Measurements from ENCODE around the gene TSHZ2.

TSHZ2 gene

DNA sequence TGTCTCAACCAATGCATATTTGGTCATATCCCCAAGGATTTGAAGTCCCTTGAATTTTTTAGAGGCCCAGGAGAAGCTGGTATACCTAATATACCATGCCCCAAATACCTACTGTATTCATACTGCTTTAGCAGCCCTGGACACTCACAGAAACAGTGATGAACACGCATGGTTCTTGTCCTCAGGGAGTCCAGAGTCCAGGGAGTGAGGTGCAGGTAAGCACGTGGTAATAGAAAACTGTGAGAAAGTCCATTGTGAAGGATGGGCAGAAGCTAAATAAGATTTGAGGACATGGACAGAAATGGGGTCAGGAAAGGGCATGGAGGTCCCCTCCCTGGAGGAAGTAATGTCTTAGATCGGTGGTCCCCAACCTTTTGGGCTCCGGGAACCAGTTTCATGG, 85.4 kb downstream of the TSHZ2 start:
- in situ Hi-C loops (cut with MboI; ENCODE audit: low sequenced_read_pairs), result no loop called here

DNA sequence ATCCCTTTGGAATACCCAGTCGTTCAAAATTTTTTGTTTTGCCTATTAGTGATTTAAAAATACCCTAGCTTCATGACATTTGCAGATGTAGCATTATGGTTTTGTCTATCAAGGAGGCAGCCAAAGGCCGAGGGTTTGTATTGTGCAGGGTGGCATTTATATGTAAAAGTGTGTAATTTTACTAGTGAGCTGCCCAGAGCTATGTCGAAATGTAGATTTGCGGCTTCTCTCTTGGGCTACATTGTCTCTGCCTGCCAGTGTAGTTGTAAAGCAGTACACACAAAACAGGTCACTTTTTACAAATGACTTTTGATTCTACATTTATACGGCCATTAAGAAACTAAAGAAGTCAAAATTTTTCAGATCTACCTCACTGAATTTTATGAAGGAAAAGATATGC, 87.7 kb downstream of the TSHZ2 start:
- in situ Hi-C loops (cut with MboI; ENCODE audit: low sequenced_read_pairs), result no loop called here

DNA sequence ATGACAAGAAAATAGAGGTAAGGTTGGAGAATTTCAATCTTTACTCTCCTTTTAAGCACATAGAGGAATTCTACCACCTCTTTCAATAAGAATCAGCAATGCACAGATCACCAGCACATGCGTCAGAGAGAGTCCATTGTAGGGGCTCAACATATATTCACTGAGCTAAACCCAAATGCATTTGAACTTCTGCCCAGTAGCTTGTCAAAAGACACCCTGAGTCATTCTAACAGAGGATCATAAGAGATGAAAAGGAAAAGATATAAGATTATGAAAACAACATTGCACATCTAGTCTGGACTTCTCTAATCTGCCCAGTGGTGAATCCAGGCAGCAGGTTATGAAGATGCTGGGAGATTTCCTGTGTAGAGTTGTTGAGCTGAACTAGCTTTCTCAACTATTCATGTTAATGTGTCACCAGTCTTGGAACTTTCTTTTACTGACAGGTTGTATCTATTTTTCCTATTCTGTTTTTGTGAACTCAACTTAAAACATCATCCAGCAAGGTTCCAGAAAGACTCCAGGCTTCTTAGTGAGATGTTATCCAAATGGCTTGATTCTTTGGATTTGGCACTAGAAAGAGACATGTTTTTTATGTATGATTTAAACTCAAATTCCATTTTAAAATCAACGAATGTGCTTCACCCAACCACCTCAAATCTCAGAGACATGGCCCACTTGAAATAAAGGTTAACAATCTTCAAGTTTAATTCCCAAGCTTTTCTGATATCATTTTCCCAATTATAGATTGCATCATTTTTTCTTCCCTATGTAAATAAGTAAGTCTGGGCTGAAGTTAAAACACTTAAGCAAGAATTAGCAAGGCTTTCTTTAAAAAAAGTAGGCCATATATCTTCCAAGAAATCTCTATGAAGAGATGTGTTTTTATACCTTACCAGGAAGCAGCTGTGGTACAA, 89.3 kb downstream of the TSHZ2 start:
- in situ Hi-C loops (cut with MboI; ENCODE audit: low sequenced_read_pairs), result no loop called here

DNA sequence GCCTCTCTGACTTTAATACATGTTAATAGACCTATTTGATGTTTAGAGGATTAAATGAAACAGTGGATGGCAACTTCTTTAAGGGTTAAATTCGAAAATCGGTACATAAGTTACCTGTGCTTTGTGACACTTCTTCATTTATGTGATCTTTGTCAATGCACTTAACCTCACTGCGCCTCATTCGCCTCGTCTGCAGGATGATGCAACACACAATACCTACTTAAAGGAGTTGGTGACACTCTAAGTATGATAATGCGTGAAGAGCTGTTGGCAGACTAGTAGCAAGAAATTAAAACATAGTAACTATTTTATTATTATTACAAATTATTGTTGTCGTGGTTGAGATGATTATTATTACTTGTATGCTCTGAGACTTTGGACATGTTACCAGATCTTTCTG, 92.8 kb downstream of the TSHZ2 start:
- in situ Hi-C loops (cut with MboI; ENCODE audit: low sequenced_read_pairs), result no loop called here

DNA sequence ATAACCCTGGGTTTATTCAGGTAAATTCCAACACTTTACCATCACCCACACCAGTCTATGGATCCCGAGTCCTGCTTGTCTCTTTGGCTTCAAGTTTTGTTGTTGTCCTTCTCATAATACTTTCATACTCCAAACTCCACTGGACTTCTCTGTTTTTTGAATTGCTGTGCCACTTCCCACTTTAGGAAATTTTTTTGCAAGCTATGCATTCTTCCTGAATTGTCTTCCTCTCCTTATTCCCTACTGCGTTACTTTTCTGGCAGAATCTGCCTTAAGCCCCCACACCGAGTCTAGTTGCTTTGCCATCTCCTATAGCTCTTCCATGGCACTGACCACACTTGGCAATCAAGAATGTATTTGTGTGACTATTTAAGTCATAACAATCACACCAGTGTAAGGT, 96.1 kb downstream of the TSHZ2 start:
- in situ Hi-C loops (cut with MboI; ENCODE audit: low sequenced_read_pairs), result no loop called here

DNA sequence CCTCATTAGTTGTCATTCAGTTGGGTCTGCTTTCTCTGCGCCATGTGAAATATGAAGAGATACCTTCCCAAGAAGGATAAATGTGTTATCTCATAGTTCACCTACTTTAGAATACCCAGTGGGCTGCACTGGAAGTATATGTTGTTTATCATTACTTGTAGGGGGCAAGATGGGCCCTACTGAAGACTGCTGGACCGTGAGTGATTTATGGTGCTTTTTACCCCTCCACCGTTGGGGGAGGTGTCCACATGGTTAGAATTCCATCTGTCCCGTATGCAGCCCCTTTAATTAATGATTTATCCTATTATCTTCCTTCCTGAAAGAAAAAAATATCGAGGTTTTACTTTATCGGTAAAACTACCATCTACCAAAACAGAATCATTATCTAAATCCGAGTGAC, 97.0 kb downstream of the TSHZ2 start:
- in situ Hi-C loops (cut with MboI; ENCODE audit: low sequenced_read_pairs), result no loop called here

DNA sequence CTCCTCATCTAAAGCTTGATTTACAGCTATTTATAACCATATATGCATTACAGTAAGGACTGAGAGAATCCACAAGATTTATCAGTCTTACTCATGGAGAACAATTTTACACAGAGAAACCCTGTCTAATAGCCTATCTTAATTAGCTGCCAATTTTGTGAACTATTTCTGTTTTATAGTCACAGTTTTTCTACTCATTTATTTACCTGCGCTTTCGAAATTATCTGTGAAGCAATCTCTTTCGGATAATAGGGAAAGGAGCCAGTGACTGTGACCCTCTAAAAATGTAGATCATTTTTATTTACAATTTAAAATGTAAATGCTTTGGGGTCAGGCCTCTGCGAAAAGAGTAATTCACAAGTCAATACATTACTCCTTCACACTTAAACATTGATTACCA, 98.1 kb downstream of the TSHZ2 start:
- in situ Hi-C loops (cut with MboI; ENCODE audit: low sequenced_read_pairs), result no loop called here

DNA sequence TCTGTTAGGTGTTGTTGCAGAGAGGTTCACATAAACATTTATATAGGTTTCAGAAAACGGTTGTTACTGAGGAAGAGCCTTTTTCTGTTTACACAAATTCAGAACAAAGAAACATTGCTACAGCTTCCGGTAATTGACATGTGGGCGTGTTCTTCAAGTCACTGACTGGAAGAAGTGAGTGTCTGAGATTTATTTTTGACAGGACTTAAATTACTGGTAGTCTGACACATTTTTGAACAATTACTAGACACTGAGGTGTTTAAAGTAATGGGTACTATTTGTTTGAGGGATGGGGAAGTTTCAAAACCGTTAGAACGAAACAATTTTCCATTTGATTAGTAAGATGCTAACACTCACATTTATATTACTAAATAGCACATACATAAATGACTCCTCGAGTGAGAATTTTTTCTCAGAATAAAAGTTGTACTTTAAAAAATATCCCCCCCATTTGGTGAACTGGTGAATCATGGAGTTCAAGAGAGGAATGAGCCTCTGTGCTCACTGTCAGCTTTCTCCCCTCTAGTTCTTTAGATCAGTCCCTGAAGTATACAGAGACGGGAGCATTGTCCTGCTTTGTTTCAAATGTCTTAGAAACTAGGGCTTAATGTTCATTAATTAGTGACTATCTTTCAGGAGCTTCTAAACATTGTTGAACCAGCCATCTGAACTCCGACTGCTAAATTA, 98.7 kb downstream of the TSHZ2 start:
- in situ Hi-C loops (cut with MboI; ENCODE audit: low sequenced_read_pairs), result no loop called here

DNA sequence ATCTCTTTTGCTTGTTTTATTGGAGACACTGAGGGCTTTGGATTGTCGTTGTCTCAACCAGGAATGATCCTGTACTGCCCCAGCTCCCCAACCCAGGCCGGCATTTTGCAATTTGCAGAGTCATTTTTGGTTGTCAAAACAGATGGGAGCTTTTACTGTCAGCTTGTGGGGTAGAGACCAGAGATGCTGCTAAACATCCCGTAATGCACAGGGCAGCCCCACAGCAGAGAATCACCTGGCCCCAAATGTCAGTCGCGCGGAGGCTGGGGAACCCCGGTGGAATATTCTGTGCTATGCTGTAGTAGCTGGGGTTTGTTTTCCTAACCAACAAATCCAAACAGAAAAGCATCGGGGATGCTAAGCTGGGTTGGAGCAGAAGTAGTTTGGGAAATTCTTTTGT, 99.7 kb downstream of the TSHZ2 start:
- in situ Hi-C loops (cut with MboI; ENCODE audit: low sequenced_read_pairs), result no loop called here

DNA sequence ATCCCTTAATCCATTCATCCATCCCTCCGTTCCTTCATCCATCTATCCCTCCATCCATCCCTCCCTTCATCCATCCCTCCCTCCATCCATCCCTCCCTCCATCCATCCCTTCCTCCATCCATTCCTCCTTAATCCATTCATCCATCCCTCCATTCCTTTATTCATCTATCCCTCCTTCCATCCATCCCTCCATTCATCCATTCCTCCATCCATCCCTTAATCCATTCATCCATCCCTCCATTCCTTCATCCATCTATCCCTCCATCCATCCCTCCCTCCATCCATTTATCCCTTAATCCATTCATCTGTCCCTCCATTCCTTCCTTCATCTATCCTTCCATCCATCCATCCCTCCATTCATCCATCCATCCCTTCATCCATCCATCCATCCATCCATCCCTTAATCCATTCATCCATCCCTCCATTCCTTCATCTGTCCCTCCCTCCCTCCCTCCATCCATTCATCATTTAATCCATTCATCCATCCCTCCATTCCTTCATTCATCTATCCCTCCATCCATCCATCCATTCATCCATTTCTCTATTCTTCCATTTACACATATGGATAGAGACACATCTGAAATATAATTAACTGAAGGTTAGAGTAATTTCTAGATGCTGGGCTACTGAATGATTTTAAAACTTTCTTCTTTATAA, 100.9 kb downstream of the TSHZ2 start:
- in situ Hi-C loops (cut with MboI; ENCODE audit: low sequenced_read_pairs), result no loop called here

DNA sequence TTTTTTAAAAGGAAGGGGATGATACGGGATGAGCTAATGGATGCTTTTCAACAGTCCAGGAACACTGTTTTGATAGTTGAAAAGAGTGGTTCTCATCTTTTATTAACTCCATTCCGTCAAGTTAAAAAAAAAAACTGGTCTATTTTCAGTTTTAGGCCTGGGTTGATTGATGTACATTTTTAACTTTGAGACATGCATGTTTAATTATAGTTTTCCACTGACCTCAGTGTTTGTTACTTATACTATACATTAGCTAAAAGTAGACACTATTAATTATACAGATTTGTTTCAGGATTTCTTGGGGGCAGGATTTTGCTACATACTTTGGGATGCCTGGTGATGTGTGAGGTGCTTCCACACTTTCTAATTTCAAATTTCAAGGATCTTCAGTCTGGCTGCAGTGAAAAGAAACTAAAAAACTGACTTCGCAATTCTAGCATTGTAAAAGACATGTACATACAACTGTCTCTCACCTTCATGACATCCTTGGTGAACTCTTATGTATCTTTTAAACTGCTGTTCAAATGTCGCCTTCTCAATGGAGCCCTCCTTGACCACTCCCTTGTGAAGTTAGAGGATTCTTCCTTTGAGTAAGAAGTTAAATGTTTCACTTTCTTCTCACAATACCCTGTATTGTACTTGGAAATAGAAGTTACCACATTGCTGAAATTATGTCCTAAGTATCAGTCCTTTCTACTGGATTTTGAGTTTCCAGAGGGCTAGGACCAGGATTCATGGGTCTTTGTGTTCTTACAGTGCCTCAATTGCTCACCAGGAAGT, 101.7 kb downstream of the TSHZ2 start:
- in situ Hi-C loops (cut with MboI; ENCODE audit: low sequenced_read_pairs), result no loop called here

DNA sequence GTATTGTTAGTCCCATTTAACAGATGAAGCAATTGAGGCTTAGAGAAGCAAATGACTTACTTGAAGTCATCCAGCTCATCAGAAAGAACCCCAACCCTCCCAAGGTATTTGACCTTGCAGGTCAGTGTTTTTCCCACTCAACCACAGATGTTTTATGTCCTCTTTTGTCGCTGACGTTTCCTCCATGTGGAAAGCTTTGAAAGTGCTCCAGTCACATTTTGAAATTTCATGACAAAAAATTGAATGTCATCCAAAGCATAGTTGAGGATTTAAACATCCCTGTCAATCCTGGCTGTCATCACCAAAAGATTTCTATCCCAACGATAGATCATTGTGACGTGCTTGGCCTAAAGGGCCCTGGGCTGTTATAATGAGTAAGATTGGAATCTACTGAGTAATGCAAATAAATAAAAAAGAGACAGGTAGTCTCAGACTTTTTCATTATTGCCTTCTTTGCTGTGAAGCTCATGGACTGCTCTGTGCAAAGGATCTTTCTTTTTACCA, 102.7 kb downstream of the TSHZ2 start:
- in situ Hi-C loops (cut with MboI; ENCODE audit: low sequenced_read_pairs), result no loop called here

DNA sequence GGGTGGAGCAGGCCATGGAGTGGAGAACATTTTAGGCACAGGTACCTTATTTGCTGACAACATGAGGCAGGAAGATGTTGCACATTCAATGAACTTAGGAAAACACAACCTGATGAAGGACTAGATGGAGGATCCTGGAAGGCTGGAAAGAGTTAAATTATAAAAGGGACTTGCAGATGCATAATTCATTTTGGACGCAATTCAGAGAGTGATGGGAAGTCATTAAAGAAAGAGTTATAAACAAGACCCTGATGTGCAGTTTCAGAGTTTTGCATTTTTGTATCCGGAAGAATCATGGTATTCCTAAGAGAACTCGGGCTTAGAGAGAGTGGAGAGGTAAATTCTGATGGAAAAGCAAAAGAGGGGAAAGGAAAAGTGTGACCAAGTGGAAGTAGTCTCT, 104.5 kb downstream of the TSHZ2 start:
- in situ Hi-C loops (cut with MboI; ENCODE audit: low sequenced_read_pairs), result no loop called here

DNA sequence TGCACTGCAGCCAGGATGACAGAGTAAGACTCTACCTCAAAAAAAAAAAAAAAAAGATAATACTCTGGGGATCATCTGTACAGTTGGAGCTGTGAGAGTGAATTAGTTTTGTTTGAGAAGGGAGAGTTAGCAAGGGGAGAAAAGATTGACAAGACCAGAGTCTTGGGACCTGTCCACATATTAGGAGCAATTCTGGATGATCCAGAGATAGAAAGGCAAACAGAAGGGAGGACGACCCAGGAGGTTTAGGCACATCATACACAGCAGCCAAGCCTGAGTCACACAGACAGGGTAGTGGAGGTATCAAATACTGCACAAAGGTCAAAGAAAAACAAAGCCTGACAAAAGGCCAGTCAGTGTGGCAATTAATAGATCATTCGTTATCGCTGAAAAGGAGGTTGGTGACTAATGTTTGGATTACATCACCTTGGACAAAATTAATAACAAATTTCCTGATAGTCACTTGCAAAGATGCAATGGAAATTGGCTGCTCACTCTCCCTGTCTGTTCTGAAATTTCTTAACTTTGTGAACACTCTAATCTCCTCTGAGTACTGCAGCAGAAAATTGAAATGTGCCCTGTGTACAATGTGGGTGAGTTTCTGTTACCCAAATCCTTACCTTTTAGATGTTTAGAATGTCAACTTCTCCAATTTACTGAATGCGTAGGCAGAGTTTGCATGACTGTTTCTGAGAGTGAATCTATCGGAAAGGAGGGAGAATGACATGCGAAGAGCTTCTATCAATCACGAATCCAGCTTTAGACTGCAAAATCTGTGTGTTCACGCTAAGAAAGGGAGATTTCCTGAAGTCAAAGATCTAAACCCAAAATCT, 105.4 kb downstream of the TSHZ2 start:
- in situ Hi-C loops (cut with MboI; ENCODE audit: low sequenced_read_pairs), result no loop called here

DNA sequence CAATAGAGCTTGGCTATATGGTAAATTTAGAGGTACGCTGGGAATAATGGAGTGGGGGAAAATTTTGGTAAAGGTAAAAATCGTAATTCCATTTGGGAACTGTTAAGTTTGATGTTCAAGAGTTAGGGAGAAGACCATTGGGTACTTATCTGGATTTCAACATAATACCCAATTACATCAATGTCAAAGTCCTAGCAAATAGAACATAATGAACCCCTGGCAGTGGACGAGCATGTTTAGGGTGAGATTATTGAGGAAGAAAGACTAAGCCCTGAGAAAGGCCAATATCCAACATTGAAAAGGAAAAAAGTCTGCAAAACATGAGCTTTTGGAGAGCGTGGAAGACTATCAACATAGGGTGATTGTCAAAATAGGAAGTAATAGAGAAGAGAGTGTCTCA, 106.6 kb downstream of the TSHZ2 start:
- in situ Hi-C loops (cut with MboI; ENCODE audit: low sequenced_read_pairs), result no loop called here

DNA sequence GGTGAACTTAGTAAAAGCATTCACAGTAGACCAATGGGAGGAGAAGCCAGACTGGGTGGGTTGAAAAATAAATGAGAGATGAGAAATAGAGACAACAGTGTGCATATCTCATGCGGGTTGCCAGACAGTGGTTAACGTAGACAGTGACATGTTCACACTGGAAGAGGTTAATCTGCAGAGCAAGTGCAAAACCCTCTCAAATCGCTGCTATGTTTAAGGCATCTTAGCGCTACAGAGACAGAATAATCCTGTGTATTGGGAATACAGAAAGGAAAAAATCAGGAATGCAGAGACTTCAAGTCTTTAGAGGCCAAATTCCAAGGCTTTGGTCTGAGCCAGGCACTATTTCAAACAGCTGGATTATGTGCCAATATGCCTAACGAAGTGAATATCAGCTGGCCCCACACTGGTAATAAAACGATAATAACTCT, 107.1 kb downstream of the TSHZ2 start:
- in situ Hi-C loops (cut with MboI; ENCODE audit: low sequenced_read_pairs), result no loop called here

DNA sequence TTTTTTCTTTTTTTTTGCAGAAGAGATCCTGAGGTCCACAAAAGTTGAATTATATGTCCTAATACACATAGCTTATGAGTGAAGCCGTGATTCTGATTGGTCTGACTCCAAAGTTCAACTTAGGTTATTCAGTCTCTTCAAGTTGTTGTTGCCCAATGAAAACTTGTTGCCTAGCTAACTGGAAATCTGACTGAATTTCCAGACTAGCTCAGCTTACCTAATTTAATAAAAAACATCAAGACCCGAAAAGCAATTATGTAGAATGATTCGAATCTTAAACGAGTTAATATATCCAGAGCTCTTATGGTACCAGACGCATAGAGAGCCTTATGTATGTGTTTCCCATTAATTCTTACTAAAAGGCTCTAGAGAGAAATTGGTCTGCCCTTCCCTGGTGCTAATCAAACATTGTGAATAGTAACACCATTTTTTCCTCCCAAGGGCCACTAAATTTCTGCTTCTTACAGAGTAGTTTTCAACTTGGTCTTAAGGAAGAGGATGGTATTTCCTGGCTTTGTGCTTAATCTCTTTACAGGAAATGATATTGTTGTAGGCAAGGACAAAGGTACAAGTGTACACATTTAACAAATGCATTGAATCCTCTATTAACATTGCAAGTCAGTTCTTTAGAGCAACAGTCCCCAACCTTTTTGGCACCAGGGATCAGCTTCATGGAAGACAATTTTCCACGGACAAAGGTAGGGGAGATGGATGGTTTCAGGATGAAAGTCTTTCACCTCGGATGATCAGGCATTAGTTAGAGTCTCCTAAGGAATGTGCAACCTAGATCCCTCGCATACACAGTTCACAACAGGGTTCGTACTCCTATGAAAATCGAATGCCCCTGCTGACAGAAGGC, 107.9 kb downstream of the TSHZ2 start:
- in situ Hi-C loops (cut with MboI; ENCODE audit: low sequenced_read_pairs), result no loop called here

DNA sequence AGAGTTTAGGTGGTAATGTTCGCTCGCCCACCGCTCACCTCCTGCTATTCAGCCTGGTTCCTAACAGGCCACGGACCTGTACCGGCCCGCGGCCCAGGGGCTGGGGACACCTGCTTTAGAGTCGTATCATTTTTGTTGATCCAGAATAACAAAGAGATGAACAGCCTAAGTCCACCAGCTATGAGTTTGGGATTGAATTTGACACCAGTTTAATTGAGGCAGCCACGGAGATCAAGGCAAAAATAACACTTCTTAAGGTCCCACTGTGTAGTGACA, 108.5 kb downstream of the TSHZ2 start:
- in situ Hi-C loops (cut with MboI; ENCODE audit: low sequenced_read_pairs), result no loop called here

Data from hTERT RPE-1 (cell line).